Astrocyte (in vitro differentiated cells and primary cell): ENCODE measurements around the gene S1PR5.

Experiments
- CTCF ChIP-seq: IDR thresholded peaks from 2 replicates; pipeline ENCODE4 v1.5.1; 2011; ENCODE audit warnings: low read depth, mild to moderate bottlenecking, inconsistent platforms, low read length, moderate library complexity; ENCODE audit not compliant: insufficient read depth
- EZH2 ChIP-seq: IDR thresholded peaks from 2 replicates; pipeline ENCODE4 v1.6.1; 2012; ENCODE audit warnings: mild to moderate bottlenecking, low read length, inconsistent platforms; ENCODE audit not compliant: insufficient read depth

DNA sequence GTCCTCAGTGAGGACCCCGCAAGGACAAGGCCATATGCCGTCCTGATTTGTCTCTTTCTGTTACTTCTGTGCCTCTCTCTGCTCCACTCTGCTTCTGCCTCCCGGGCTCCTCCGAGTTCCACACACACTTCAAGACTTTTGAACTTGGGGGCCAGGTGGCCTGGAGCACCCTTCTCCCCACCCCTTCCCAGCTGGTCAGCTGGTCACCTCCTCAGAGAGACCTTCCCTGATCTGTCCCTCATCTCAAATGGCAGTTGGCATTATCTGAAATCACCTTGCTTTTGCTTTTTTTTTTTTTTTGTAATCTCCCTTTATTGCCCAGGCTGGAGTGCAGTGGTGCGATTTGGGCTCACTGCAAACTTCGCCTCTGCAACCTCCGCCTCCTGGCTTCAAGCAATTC lies 2.2 kb upstream of the S1PR5 start:
- no peak for TF ChIP-seq CTCF
- no peak for TF ChIP-seq EZH2
